GM13976 (cell line): ENCODE data around the gene FOXL1.

Experiments used
- DNase-seq: peaks from one replicate; pipeline ENCODE4 v3.0.0; 2012; ENCODE audit warnings: low spot score
- in situ Hi-C: fragments of 300-500 bp; cut with MboI; formaldehyde crosslinking; loops from one replicate; pipeline ENCODE4 v1.12.0; 2022; ENCODE audit warnings: low sequenced_read_pairs, mixed read lengths, inconsistent platforms; ENCODE audit not compliant: unreplicated experiment
- TF ChIP-seq, protein P1 (sequence below): IDR thresholded peaks from 2 replicates; pipeline ENCODE4 v1.5.1; 2012; ENCODE audit warnings: borderline replicate concordance, mild to moderate bottlenecking; ENCODE audit not compliant: insufficient read depth; ENCODE audit errors: extremely low read depth, missing control alignments, control extremely low read depth

The FOXL1 gene

GRCh38 chr16:86578061-86578599 lies at the start of gene FOXL1:
FOXL1 (plus strand) TSS chr16:86578549; CDS start chr16:86578724, 175 bp downstream.
- in situ Hi-C loops, result no loop called here
- DNase-seq, result no peak
- TF ChIP-seq, protein P1, sequence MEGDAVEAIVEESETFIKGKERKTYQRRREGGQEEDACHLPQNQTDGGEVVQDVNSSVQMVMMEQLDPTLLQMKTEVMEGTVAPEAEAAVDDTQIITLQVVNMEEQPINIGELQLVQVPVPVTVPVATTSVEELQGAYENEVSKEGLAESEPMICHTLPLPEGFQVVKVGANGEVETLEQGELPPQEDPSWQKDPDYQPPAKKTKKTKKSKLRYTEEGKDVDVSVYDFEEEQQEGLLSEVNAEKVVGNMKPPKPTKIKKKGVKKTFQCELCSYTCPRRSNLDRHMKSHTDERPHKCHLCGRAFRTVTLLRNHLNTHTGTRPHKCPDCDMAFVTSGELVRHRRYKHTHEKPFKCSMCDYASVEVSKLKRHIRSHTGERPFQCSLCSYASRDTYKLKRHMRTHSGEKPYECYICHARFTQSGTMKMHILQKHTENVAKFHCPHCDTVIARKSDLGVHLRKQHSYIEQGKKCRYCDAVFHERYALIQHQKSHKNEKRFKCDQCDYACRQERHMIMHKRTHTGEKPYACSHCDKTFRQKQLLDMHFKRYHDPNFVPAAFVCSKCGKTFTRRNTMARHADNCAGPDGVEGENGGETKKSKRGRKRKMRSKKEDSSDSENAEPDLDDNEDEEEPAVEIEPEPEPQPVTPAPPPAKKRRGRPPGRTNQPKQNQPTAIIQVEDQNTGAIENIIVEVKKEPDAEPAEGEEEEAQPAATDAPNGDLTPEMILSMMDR, result no peak

- no peak for DNase-seq
- TF ChIP-seq, protein P1, result no peak
- in situ Hi-C loops, result no loop called here
These were observed 49.2 kb upstream of the FOXL1 start for GRCh38 chr16:86529160-86529559.

- in situ Hi-C loops, result no loop called here
- TF ChIP-seq, protein P1, result no peak
- DNase-seq, result no peak
These were observed 47.8 kb upstream of the FOXL1 start for GRCh38 chr16:86530251-86531190.

- in situ Hi-C loops, result no loop called here
- DNase-seq, result no peak
- TF ChIP-seq, protein P1, result no peak
These were observed 47.2 kb upstream of the FOXL1 start for GRCh38 chr16:86531191-86531545.

GRCh38 chr16:86531641-86532525 lies 46.5 kb upstream of the FOXL1 start:
- in situ Hi-C loops, result no loop called here
- TF ChIP-seq, protein P1, result no peak
- DNase-seq, result no peak

DNA sequence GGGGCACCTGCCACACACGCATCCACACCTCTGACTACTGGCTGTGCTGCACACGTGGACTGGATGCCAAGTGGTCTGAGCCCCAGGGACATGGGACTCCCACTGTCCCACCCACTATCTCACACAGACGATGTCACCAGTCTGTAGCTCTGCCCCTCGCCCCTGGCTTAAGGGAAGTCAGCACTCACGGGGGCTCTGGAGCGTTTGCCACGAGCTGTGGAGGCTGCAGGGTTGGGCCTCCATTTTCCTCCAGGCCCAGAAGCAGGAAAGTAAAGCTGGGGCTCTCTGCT lies 45.9 kb upstream of the FOXL1 start:
- TF ChIP-seq, protein P1, result no peak

More for the DNA sequence above, 45.9 kb upstream of the FOXL1 start:
- no peak for DNase-seq
- in situ Hi-C loops, result no loop called here
